DOHH2 (cell line): Measurements from ENCODE around the gene RINL.
"Not testable (repeated sequence)": the region's sequence is repeated elsewhere in the genome, so short reads cannot be mapped to it uniquely, and the experiment has no call there.

Experiments used
- H3F3A ChIP-seq: fragments of 200-600 bp; sonication (generic), shearing (Covaris generic); 2 replicates; pipeline ENCODE4 v1.6.0; 2016; ENCODE audit warnings: antibody characterized with exemption, mild to moderate bottlenecking; ENCODE audit not compliant: control insufficient read depth, insufficient read depth
- H3K27ac ChIP-seq: fragments of 200-600 bp; sonication (generic); 2 replicates; pipeline ENCODE4 v1.5.1; 2014; ENCODE audit warnings: low read depth, mild to moderate bottlenecking, low read length, moderate library complexity
- H3K27me3 ChIP-seq: fragments of 200-600 bp; sonication (generic); 2 replicates; pipeline ENCODE4 v1.6.1; 2014; ENCODE audit warnings: mild to moderate bottlenecking, low read length, mixed read lengths; ENCODE audit not compliant: control insufficient read depth
- H3K36me3 ChIP-seq: fragments of 200-600 bp; sonication (generic); 2 replicates; pipeline ENCODE4 v1.6.1; 2014; ENCODE audit warnings: mild to moderate bottlenecking, low read length, moderate library complexity, mixed read lengths; ENCODE audit not compliant: control insufficient read depth
- H3K4me1 ChIP-seq: fragments of 200-600 bp; sonication (generic); 2 replicates; pipeline ENCODE4 v1.6.1; 2014; ENCODE audit warnings: mild to moderate bottlenecking, low read length, mixed read lengths; ENCODE audit not compliant: control insufficient read depth
- H3K4me2 ChIP-seq: fragments of 200-600 bp; sonication (generic); 2 replicates; pipeline ENCODE4 v1.6.0; 2014; ENCODE audit warnings: mild to moderate bottlenecking, low read length, moderate library complexity
- H3K4me3 ChIP-seq: fragments of 200-600 bp; sonication (generic); 2 replicates; pipeline ENCODE4 v1.5.1; 2014; ENCODE audit warnings: mild to moderate bottlenecking, low read length, mixed read lengths
- H3K79me2 ChIP-seq: fragments of 200-600 bp; sonication (generic); 2 replicates; pipeline ENCODE4 v1.6.1; 2014; ENCODE audit warnings: mild to moderate bottlenecking, low read length, mixed read lengths; ENCODE audit not compliant: control insufficient read depth
- H3K9me2 ChIP-seq: fragments of 200-600 bp; sonication (generic); replicated peaks from 2 replicates; pipeline ENCODE4 v1.6.1; 2014; ENCODE audit warnings: mild to moderate bottlenecking, low read length, mixed read lengths; ENCODE audit not compliant: control insufficient read depth
- H3K9me3 ChIP-seq: fragments of 200-600 bp; sonication (generic); 2 replicates; pipeline ENCODE4 v1.6.1; 2014; ENCODE audit warnings: antibody characterized with exemption, low read length, mixed read lengths; ENCODE audit not compliant: control insufficient read depth, insufficient read depth
- H4K20me1 ChIP-seq: fragments of 200-600 bp; sonication (generic); 2 replicates; pipeline ENCODE4 v1.6.0; 2014; ENCODE audit warnings: low read depth, mild to moderate bottlenecking, antibody characterized with exemption, low read length, moderate library complexity; ENCODE audit not compliant: control insufficient read depth, insufficient read depth
- EZH2phosphoT487 ChIP-seq: fragments of 200-600 bp; sonication (generic); IDR thresholded peaks from 2 replicates; pipeline ENCODE4 v1.6.1; 2017; ENCODE audit warnings: borderline replicate concordance, mild to moderate bottlenecking, antibody characterized with exemption, low read length, moderate library complexity, mixed read lengths
- TF ChIP-seq, protein P1 (sequence below): fragments of 200-600 bp; sonication (generic); IDR thresholded peaks from one replicate; pipeline ENCODE4 v1.5.1; 2014; ENCODE audit warnings: antibody characterized with exemption, mild to moderate bottlenecking, low read depth, low read length; ENCODE audit not compliant: poor library complexity, severe bottlenecking

Gene RINL

GRCh38 chr19:38879400-38879751 is 1.3 kb upstream of the RINL start:
- Histone ChIP-seq H3F3A (peaks cover 6% of the 10 kb centered on the region; the same call in 1 of the 2 replicates), H3K27ac (no peak overlapping the region), H3K4me3 (peak overlapping the region; percentile 82; the same call in 1 of the 2 replicates), H3K27me3 (no peaks in the 10 kb centered on the region), H3K9me2 (no peaks in the 10 kb centered on the region), H4K20me1 (no peaks in the 10 kb centered on the region), H3K79me2 (peaks cover 11% of the 10 kb centered on the region), H3K36me3 (peaks cover 5% of the 10 kb centered on the region; the same call in 1 of the 2 replicates), H3K4me2 (peak overlapping the region; percentile 85), H3K9me3 (no peaks in the 10 kb centered on the region), H3K4me1 (peaks cover 28% of the 10 kb centered on the region)
- TF ChIP-seq, protein P1, sequence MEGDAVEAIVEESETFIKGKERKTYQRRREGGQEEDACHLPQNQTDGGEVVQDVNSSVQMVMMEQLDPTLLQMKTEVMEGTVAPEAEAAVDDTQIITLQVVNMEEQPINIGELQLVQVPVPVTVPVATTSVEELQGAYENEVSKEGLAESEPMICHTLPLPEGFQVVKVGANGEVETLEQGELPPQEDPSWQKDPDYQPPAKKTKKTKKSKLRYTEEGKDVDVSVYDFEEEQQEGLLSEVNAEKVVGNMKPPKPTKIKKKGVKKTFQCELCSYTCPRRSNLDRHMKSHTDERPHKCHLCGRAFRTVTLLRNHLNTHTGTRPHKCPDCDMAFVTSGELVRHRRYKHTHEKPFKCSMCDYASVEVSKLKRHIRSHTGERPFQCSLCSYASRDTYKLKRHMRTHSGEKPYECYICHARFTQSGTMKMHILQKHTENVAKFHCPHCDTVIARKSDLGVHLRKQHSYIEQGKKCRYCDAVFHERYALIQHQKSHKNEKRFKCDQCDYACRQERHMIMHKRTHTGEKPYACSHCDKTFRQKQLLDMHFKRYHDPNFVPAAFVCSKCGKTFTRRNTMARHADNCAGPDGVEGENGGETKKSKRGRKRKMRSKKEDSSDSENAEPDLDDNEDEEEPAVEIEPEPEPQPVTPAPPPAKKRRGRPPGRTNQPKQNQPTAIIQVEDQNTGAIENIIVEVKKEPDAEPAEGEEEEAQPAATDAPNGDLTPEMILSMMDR: no peak
- no peak for TF ChIP-seq EZH2phosphoT487

- Histone ChIP-seq H3K27ac (peak overlapping the region; percentile 71), H3K9me3 (no peaks in the 10 kb centered on the region), H3K36me3 (peaks cover 5% of the 10 kb centered on the region; the same call in 1 of the 2 replicates), H3K4me3 (peak overlapping the region; percentile 82), H4K20me1 (no peaks in the 10 kb centered on the region), H3F3A (peaks cover 6% of the 10 kb centered on the region; the same call in 1 of the 2 replicates), H3K79me2 (peaks cover 11% of the 10 kb centered on the region), H3K27me3 (no peaks in the 10 kb centered on the region), H3K9me2 (no peaks in the 10 kb centered on the region), H3K4me1 (peaks cover 28% of the 10 kb centered on the region), H3K4me2 (peak overlapping the region; percentile 85)
- TF ChIP-seq, protein P1: peak; percentile 30
- no peak for TF ChIP-seq EZH2phosphoT487
Observed at GRCh38 chr19:38878575-38879399, 712 bp upstream of the RINL start.

DNA sequence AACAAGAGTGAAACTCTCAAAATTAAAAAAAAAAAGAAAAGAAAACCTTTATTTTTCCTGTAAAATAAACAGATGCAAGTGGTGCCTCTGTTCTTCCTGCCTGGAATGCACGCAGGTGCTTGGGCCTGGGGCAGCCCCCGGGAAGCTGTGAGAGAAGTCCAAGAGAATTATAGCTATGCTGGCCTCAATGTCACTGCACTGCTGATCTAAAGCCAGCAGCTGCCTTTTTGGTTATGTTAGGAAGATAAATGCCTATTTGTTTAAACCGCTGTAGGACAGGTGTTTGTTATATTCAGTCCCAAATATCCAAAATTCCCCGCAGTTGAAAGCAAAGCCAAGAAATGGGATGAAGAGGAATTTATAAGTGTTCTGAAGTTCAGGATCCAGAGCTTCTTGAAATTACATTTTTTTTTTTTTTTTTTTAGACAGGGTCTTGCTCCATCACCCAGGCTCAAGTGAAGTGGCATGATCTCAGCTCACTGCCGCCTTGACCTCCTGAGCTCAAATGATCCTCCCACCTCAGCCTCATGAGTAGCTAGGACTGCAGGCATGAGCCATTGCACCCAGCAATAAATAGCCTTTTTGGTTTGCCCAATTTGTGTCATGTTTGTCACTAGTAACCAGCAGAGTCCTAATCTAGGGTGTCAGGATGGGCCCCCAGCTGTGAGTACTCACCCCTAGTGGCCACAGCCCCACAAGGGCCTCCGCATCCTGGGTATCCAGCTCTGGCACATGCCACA is 2.2 kb downstream of the RINL start:
- H3K4me1 ChIP-seq: peaks cover 32% of the 10 kb centered on the region
- no peak overlapping the region for H3K27ac ChIP-seq
- H3K9me3 ChIP-seq: no peaks in the 10 kb centered on the region
- H3K79me2 ChIP-seq: peaks cover 11% of the 10 kb centered on the region
- no peaks in the 10 kb centered on the region for H4K20me1 ChIP-seq
- no peak overlapping the region for H3K4me3 ChIP-seq
- TF ChIP-seq EZH2phosphoT487: no peak
- TF ChIP-seq, protein P1: no peak
- H3K9me2 ChIP-seq: no peaks in the 10 kb centered on the region
- H3F3A ChIP-seq: peaks cover 10% of the 10 kb centered on the region; the same call in 1 of the 2 replicates
- H3K36me3 ChIP-seq: peaks cover 11% of the 10 kb centered on the region; the same call in 1 of the 2 replicates
- H3K4me2 ChIP-seq: no peak overlapping the region
- H3K27me3 ChIP-seq: no peaks in the 10 kb centered on the region

- H3K27ac ChIP-seq, H4K20me1 ChIP-seq, H3K9me2 ChIP-seq, H3K27me3 ChIP-seq, H3K4me2 ChIP-seq, H3K4me3 ChIP-seq, H3K9me3 ChIP-seq: not testable (repeated sequence)
- Histone ChIP-seq H3K36me3 (peaks cover 31% of the 10 kb centered on the region), H3K79me2 (peaks cover 21% of the 10 kb centered on the region), H3F3A (peaks cover 11% of the 10 kb centered on the region), H3K4me1 (peaks cover 43% of the 10 kb centered on the region)
Observed at GRCh38 chr19:38873400-38873799, 4.7 kb downstream of the RINL start.
